Karpas-422 (cell line): ENCODE results near the gene PRAC2. TPM values are rescaled to one million over a fixed set of nuclear protein-coding genes. Genes with fewer than 3 reads are reported as not detected.

Experiments used
- DNase-seq: peaks from one replicate; pipeline ENCODE4 v3.0.0-alpha.2; 2015
- H2AFZ ChIP-seq: fragments of 200-600 bp; sonication (generic); 2 replicates; pipeline ENCODE4 v1.6.1; 2014; ENCODE audit warnings: antibody characterized with exemption, low read length, mixed read lengths
- H3K27ac ChIP-seq: fragments of 200-600 bp; sonication (generic); 2 replicates; pipeline ENCODE4 v1.5.1; 2014; ENCODE audit warnings: mild to moderate bottlenecking, low read length, moderate library complexity
- H3K27me3 ChIP-seq: fragments of 200-600 bp; sonication (generic); 2 replicates; pipeline ENCODE4 v1.6.1; 2014; ENCODE audit warnings: low read length, mixed read lengths
- H3K36me3 ChIP-seq: fragments of 200-600 bp; sonication (generic); 2 replicates; pipeline ENCODE4 v1.6.1; 2014; ENCODE audit warnings: low read length, mixed read lengths; ENCODE audit not compliant: insufficient read depth
- H3K4me1 ChIP-seq: fragments of 200-600 bp; sonication (generic); 2 replicates; pipeline ENCODE4 v1.6.1; 2014; ENCODE audit warnings: mild to moderate bottlenecking, low read length, mixed read lengths
- H3K4me2 ChIP-seq: fragments of 200-600 bp; sonication (generic); 2 replicates; pipeline ENCODE4 v1.6.1; 2014; ENCODE audit warnings: low read length, low read depth, mild to moderate bottlenecking; ENCODE audit not compliant: poor library complexity, severe bottlenecking
- H3K4me3 ChIP-seq: fragments of 200-600 bp; sonication (generic); 2 replicates; pipeline ENCODE4 v1.5.1; 2014; ENCODE audit warnings: mild to moderate bottlenecking, antibody characterized with exemption, low read length, mixed read lengths
- H3K79me2 ChIP-seq: fragments of 200-600 bp; sonication (generic); 2 replicates; pipeline ENCODE4 v1.6.1; 2014; ENCODE audit warnings: mild to moderate bottlenecking, low read length, mixed read lengths
- H3K9ac ChIP-seq: fragments of 200-600 bp; sonication (generic); 2 replicates; pipeline ENCODE4 v1.6.0; 2014; ENCODE audit warnings: low read length
- H3K9me2 ChIP-seq: fragments of 200-600 bp; sonication (generic), shearing (Covaris generic); replicated peaks from 2 replicates; pipeline ENCODE4 v1.6.0; 2014; ENCODE audit warnings: mild to moderate bottlenecking, low read length, moderate library complexity; ENCODE audit not compliant: insufficient read depth
- H3K9me3 ChIP-seq: fragments of 300-700, 200-600 bp; sonication (generic); 2 replicates; pipeline ENCODE4 v1.6.1; 2014; ENCODE audit warnings: low read length, mixed read lengths
- H4K20me1 ChIP-seq: fragments of 200-600 bp; sonication (generic); 2 replicates; pipeline ENCODE4 v1.6.1; 2014; ENCODE audit warnings: mild to moderate bottlenecking, antibody characterized with exemption, low read length, low read depth; ENCODE audit not compliant: insufficient read depth
- total RNA-seq: library from RNA; depleted of rRNA; stranded (reverse); fragments of >200 nt; shearing (Covaris generic); gene quantifications from 2 replicates; pipeline ENCODE4 v1.2.3, GENCODE V29; 2014; ENCODE audit warnings: low replicate concordance; rRNA removed

PRAC2 gene
- not detected in 2 replicates for total RNA-seq

DNA sequence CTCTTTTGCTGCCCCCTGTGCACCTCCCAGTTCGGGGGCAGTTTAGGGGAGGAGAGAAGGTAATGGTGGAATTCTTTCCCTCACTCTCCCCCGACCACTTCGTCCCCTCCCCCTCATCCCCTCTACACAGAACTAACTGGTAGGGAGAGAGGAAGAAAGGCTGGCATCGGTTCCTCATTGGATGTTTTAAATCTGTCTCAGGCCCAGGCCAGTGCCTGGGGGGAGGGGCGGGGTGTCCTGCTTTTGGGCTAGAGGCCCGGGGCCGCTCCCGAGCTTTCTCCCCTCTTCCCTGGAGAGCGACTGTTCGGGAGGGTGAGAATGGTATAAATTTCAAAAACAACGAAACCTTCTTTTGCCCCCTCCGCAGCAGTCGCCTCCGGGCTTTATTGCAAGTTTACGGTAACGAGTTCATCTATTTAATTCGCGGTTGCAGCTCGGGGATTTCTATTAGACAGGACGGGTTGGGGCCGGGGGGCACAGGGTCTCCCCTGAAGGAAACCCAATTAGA, at the start of gene PRAC2:
Gene PRAC2, plus strand, starts transcription at position 271 of the 508 bp plus-strand sequence. CDS start 1,226 bp downstream, outside the sequence.
- H3K4me2 ChIP-seq, result no peak within 1 kb of the TSS
- H3K36me3 ChIP-seq, result no peaks in the 10 kb centered on the region
- no peak within 1 kb of the TSS for H3K4me3 ChIP-seq
- H3K9me3 ChIP-seq, result no peaks in the 10 kb centered on the region
- H4K20me1 ChIP-seq, result no peaks in the 10 kb centered on the region
- H3K27ac ChIP-seq, result no peak within 1 kb of the TSS
- no peak within 1 kb of the TSS for H2AFZ ChIP-seq
- H3K79me2 ChIP-seq, result no peaks in the 10 kb centered on the region
- H3K9ac ChIP-seq, result no peak within 1 kb of the TSS
- no peaks in the 10 kb centered on the region for H3K9me2 ChIP-seq
- H3K4me1 ChIP-seq, result peaks cover 3% of the 10 kb centered on the region; the same call in 1 of the 2 replicates
- H3K27me3 ChIP-seq, result no peaks in the 10 kb centered on the region
- DNase-seq, result no peak

GRCh38 chr17:48676963-48677558, 45.9 kb upstream of the PRAC2 start:
- no peak overlapping the region for H3K9ac ChIP-seq
- H3K4me3 ChIP-seq, result no peak overlapping the region
- no peaks in the 10 kb centered on the region for H3K27me3 ChIP-seq
- H4K20me1 ChIP-seq, result no peaks in the 10 kb centered on the region
- no peaks in the 10 kb centered on the region for H3K9me3 ChIP-seq
- no peaks in the 10 kb centered on the region for H3K79me2 ChIP-seq
- H3K4me1 ChIP-seq, result no peaks in the 10 kb centered on the region
- no peak overlapping the region for H3K27ac ChIP-seq
- H2AFZ ChIP-seq, result no peak overlapping the region
- no peaks in the 10 kb centered on the region for H3K36me3 ChIP-seq
- no peaks in the 10 kb centered on the region for H3K9me2 ChIP-seq
- H3K4me2 ChIP-seq, result no peak overlapping the region
- no peak for DNase-seq

- Histone ChIP-seq H4K20me1 (no peaks in the 10 kb centered on the region), H2AFZ (no peak overlapping the region), H3K79me2 (no peaks in the 10 kb centered on the region), H3K27me3 (no peaks in the 10 kb centered on the region), H3K4me1 (no peaks in the 10 kb centered on the region), H3K27ac (no peak overlapping the region), H3K4me3 (no peak overlapping the region), H3K4me2 (no peak overlapping the region), H3K9me3 (no peaks in the 10 kb centered on the region), H3K36me3 (no peaks in the 10 kb centered on the region), H3K9me2 (no peaks in the 10 kb centered on the region), H3K9ac (no peak overlapping the region)
- DNase-seq, result peak; percentile 84
Measured at GRCh38 chr17:48678141-48678971, 44.6 kb upstream of the PRAC2 start.

GRCh38 chr17:48679385-48680096, 43.4 kb upstream of the PRAC2 start:
- H3K36me3 ChIP-seq, result no peaks in the 10 kb centered on the region
- no peak overlapping the region for H3K27ac ChIP-seq
- H3K9ac ChIP-seq, result no peak overlapping the region
- no peaks in the 10 kb centered on the region for H3K79me2 ChIP-seq
- H3K4me2 ChIP-seq, result no peak overlapping the region
- H3K4me1 ChIP-seq, result no peaks in the 10 kb centered on the region
- H3K27me3 ChIP-seq, result no peaks in the 10 kb centered on the region
- DNase-seq, result no peak
- H3K9me3 ChIP-seq, result no peaks in the 10 kb centered on the region
- no peaks in the 10 kb centered on the region for H4K20me1 ChIP-seq
- no peaks in the 10 kb centered on the region for H3K9me2 ChIP-seq
- H2AFZ ChIP-seq, result no peak overlapping the region
- H3K4me3 ChIP-seq, result no peak overlapping the region

DNA sequence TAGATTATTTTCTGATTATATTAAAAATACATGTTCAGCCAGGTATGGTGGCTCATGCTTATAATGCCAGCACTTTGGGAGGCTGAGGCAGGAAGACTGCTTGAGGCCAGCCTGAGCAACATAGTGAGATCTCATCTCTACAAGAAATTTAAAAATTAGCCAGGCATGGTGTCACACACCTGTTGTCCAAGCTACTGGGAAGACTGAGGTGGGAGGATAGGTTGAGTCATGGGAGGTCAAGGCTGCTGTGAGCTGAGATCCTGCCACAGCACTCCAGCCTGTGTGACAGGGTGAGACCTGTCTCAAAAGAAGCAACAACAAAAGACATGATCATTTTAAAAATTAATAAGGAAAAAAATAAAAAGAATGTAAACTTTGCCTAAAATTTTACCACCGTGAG, 41.4 kb upstream of the PRAC2 start:
- Histone ChIP-seq H3K27ac (no peak overlapping the region), H3K79me2 (no peaks in the 10 kb centered on the region)

DNA sequence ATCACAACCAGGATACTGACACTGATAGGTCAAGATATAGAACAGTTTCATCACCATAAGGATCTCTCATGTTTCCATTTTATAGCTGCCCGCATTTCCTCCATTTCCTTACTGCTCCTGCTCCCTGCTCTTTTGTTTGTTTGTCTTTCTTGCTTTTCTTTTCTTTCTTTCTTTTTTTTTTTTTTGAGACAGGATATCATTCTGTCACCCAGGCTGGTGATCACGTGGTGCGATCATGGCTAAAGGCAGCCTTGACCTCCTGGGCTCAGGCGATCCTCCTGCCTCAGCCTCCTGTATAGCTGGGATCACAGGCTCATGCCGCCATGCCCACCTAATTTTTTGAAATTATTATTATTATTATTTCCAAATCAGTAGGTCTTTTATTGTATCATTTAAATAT, 32.3 kb upstream of the PRAC2 start:
- H3K4me2 ChIP-seq, result no peak overlapping the region
- no peak overlapping the region for H3K27ac ChIP-seq
- H3K27me3 ChIP-seq, result no peaks in the 10 kb centered on the region
- no peak for DNase-seq
- no peaks in the 10 kb centered on the region for H3K9me2 ChIP-seq
- no peaks in the 10 kb centered on the region for H3K9me3 ChIP-seq
- no peaks in the 10 kb centered on the region for H3K4me1 ChIP-seq
- H3K9ac ChIP-seq, result no peak overlapping the region
- H4K20me1 ChIP-seq, result no peaks in the 10 kb centered on the region
- no peak overlapping the region for H2AFZ ChIP-seq
- H3K4me3 ChIP-seq, result no peak overlapping the region
- H3K36me3 ChIP-seq, result no peaks in the 10 kb centered on the region
- no peaks in the 10 kb centered on the region for H3K79me2 ChIP-seq

More for the DNA sequence above, 41.4 kb upstream of the PRAC2 start:
- no peak for DNase-seq
- Histone ChIP-seq H3K9me3 (no peaks in the 10 kb centered on the region), H4K20me1 (no peaks in the 10 kb centered on the region), H3K9ac (no peak overlapping the region), H2AFZ (no peak overlapping the region), H3K4me2 (no peak overlapping the region), H3K4me1 (no peaks in the 10 kb centered on the region), H3K36me3 (no peaks in the 10 kb centered on the region), H3K4me3 (no peak overlapping the region), H3K27me3 (no peaks in the 10 kb centered on the region), H3K9me2 (no peaks in the 10 kb centered on the region)

GRCh38 chr17:48692049-48692448, 30.9 kb upstream of the PRAC2 start:
- Histone ChIP-seq H2AFZ (no peak overlapping the region), H3K27ac (no peak overlapping the region), H3K9ac (no peak overlapping the region), H3K79me2 (no peaks in the 10 kb centered on the region), H3K9me2 (no peaks in the 10 kb centered on the region), H3K27me3 (no peaks in the 10 kb centered on the region), H3K4me2 (no peak overlapping the region), H3K9me3 (no peaks in the 10 kb centered on the region), H3K4me1 (no peaks in the 10 kb centered on the region), H3K36me3 (no peaks in the 10 kb centered on the region), H4K20me1 (no peaks in the 10 kb centered on the region), H3K4me3 (no peak overlapping the region)
- no peak for DNase-seq

DNA sequence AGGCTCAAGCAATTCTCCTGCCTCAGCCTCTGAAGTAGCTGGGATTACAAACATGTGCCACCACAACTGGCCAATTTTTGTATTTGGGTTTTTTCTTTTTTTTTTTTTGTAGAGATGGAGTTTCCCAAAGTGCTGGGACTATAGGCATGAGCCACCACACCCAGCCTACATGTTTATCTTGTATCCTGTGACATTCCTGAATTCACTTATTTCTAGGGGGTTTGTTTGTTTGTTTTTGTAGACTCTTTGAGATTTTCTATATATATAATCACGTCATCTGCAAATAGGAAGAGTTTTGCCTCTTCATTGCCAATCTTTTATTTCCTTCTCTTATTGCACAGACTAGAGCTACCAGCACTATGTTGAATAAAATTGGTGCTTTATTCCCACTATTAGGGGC, 29.8 kb upstream of the PRAC2 start:
- H3K79me2 ChIP-seq, result no peaks in the 10 kb centered on the region
- H3K9ac ChIP-seq, result no peak overlapping the region
- no peaks in the 10 kb centered on the region for H3K9me2 ChIP-seq
- H3K4me3 ChIP-seq, result no peak overlapping the region
- H3K4me1 ChIP-seq, result no peaks in the 10 kb centered on the region
- no peak overlapping the region for H3K4me2 ChIP-seq
- H2AFZ ChIP-seq, result no peak overlapping the region
- H3K27ac ChIP-seq, result no peak overlapping the region
- no peaks in the 10 kb centered on the region for H3K36me3 ChIP-seq
- DNase-seq, result no peak
- no peaks in the 10 kb centered on the region for H3K9me3 ChIP-seq
- H4K20me1 ChIP-seq, result no peaks in the 10 kb centered on the region
- no peaks in the 10 kb centered on the region for H3K27me3 ChIP-seq
